ENCODE measurements around the gene KRT1. TPM values are rescaled to one million over a fixed set of nuclear protein-coding genes. Genes with fewer than 3 reads are reported as not detected.
"Not testable (repeated sequence)": the region's sequence is repeated elsewhere in the genome, so short reads cannot be mapped to it uniquely, and the experiment has no call there.

The KRT1 gene
- total RNA-seq, 3 donors from 2014 or later = 0.37 TPM; not detected in 2

DNA sequence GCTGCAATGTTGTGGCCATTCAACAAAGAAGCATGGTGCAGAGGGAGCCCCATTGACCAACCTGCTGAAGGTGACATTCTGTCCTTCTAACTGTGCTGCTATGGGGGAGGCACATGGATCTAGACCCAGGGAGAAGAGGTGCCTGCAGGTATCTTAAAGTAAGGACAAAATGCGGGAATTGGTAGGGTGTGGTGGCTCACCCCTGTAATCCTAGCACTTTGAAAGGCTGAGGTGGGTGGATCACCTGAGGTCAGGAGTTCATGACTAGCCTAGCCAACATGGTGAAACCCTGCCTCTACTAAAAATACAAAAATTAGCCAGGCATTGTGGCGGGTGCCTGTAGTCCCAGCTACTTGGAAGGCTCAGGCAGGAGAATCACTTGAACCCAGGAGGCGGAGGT is 10.3 kb downstream of the KRT1 start:
- ATAC-seq; H3K27me3 Mint-ChIP-seq (ENCODE audit: low read depth); H3K9me3 Mint-ChIP-seq; DNase-seq; H3K36me3 Mint-ChIP-seq (ENCODE audit: insufficient read depth); H3K4me3 Mint-ChIP-seq; H3K4me1 Mint-ChIP-seq (ENCODE audit: low read depth): not testable (repeated sequence)

DNA sequence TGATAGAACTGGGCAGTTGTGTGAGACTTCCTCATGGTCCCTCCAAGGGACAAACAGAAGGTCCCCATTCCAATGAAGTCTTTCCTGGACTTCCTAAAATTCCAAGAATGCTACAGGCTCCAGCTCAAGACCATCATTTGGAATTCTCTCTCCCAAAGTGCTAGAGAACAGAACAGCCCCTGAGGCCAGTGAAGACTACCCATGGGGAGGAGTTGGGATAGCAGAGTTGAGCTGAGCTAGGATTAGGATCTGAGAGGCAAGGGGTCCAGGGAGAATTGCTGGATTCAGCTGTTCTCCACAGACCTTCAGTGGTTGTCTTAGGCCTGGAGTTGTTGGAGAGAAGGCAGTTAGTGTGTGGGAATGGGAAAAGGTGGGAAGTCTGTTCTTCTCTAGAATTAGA is 10.8 kb downstream of the KRT1 start:
- no peaks in the 10 kb centered on the region for H3K36me3 Mint-ChIP-seq (ENCODE audit: insufficient read depth)
- DNase-seq = no peak
- H3K27me3 Mint-ChIP-seq (ENCODE audit: low read depth) = no peaks in the 10 kb centered on the region
- no peak for ATAC-seq
- H3K4me1 Mint-ChIP-seq (ENCODE audit: low read depth) = peaks cover 4% of the 10 kb centered on the region
- no peaks in the 10 kb centered on the region for H3K9me3 Mint-ChIP-seq
- no peak overlapping the region for H3K4me3 Mint-ChIP-seq

DNA sequence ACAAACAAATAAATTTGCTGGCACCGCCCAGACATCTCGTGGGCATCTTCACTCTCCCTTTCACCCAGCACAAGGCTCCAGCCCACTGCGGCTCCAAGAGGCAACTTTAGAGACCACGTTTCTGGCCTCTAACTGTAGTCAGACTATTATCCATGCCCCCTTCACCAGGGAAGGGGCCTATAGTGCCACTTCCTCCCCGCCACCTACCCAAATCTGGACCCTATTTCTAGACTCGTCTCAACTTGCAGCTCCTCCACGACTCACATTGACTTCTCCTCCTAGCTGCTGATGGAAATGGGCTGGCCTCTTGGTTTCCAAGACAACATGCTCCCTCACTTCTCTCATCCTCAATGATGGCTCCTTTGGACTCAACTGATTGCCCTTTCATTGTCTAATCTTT is 12.3 kb downstream of the KRT1 start:
- no peak for DNase-seq
- ATAC-seq = no peak
- H3K4me1 Mint-ChIP-seq (ENCODE audit: low read depth) = no peaks in the 10 kb centered on the region
- H3K4me3 Mint-ChIP-seq = no peak overlapping the region
- no peaks in the 10 kb centered on the region for H3K36me3 Mint-ChIP-seq (ENCODE audit: insufficient read depth)
- H3K9me3 Mint-ChIP-seq = no peaks in the 10 kb centered on the region
- H3K27me3 Mint-ChIP-seq (ENCODE audit: low read depth) = no peaks in the 10 kb centered on the region

DNA sequence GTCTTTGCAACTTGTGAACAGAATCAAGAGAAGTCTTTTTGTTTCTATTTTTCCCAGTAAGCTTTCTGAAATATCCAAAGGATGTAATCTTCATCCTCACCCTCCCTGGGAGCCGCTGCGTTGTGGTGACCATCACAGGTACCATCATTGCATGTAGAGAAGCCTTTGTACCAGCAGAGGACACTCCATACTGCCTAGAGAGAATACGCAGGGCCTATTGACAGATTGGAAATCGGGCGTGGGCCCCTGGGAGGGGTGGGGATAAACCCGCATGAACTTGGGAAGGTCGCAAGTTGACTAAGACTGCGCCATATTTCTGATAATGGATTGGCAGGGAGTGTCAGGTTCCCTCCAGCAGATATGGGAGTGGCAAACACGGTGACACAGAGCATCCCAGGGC is 12.7 kb downstream of the KRT1 start:
- peaks cover 1% of the 10 kb centered on the region for H3K4me1 Mint-ChIP-seq (ENCODE audit: low read depth)
- no peak overlapping the region for H3K4me3 Mint-ChIP-seq
- H3K9me3 Mint-ChIP-seq = no peaks in the 10 kb centered on the region
- no peak for DNase-seq
- H3K36me3 Mint-ChIP-seq (ENCODE audit: insufficient read depth) = no peaks in the 10 kb centered on the region
- H3K27me3 Mint-ChIP-seq (ENCODE audit: low read depth) = no peaks in the 10 kb centered on the region
- ATAC-seq = no peak

DNA sequence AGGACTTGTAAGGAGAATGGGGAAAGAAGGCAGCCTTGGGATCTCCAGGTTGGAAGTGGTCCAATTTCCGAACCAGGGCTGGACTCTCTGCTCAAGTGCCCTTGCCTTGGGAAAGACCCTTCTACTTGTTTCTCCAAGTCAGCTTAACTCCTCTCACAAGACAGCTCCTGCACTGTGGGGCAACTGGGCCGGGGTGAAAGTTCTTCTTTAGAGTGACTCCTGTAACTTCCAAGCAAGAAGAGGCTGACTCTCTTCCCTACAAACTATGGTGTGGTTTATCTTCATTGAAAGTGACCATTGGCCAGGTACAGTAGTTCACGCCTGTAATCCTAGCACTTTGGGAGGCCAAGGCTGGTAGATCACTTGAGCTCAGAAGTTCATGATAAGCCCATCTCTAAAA is 13.7 kb downstream of the KRT1 start:
- Mint-ChIP-seq H3K27me3 (ENCODE audit: low read depth) (no peaks in the 10 kb centered on the region), H3K9me3 (no peaks in the 10 kb centered on the region), H3K4me3 (no peak overlapping the region), H3K4me1 (ENCODE audit: low read depth) (peaks cover 10% of the 10 kb centered on the region), H3K36me3 (ENCODE audit: insufficient read depth) (no peaks in the 10 kb centered on the region)
- DNase-seq (no peak), ATAC-seq (no peak)

DNA sequence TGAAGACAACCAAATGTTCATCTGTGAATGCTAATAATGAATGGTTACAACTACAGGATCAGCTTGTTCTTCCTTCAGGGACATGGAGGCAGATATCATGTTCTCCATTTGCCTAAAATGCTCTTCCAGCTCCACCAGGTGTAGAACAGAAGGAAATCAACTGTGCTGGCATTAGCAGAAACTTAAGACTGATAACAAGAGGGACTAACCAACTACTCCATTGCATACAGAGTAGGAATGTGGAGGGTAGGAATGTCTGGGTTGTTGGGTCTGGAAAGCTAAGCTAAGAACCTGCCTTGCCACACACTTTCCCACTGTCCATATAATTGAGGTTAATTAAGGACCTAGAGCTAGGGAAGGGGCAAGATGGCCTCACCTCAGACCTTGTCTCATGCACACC is 16.8 kb downstream of the KRT1 start:
- Mint-ChIP-seq H3K4me3 (no peak overlapping the region), H3K27me3 (ENCODE audit: low read depth) (no peaks in the 10 kb centered on the region), H3K9me3 (no peaks in the 10 kb centered on the region), H3K36me3 (ENCODE audit: insufficient read depth) (no peaks in the 10 kb centered on the region), H3K4me1 (ENCODE audit: low read depth) (peaks cover 10% of the 10 kb centered on the region)
- ATAC-seq = no peak
- no peak for DNase-seq

DNA sequence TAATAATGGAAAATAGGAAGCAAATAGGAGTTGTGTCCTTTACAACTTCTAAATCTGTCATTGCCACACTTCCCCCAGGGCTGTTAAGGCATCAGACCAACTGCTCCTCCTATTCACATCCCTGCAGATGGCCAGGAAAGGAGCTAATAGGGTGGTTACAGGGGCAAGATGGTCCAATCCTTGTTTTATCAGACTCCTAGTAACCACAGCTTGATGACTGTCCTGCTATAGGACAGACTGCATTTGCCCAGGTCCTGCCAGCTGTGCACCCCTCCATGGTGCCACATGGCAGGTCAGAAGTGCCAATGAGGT is 17.3 kb downstream of the KRT1 start:
- H3K4me1 Mint-ChIP-seq (ENCODE audit: low read depth) = peaks cover 10% of the 10 kb centered on the region
- no peaks in the 10 kb centered on the region for H3K36me3 Mint-ChIP-seq (ENCODE audit: insufficient read depth)
- H3K4me3 Mint-ChIP-seq = no peak overlapping the region
- no peak for DNase-seq
- no peak for ATAC-seq
- no peaks in the 10 kb centered on the region for H3K9me3 Mint-ChIP-seq
- no peaks in the 10 kb centered on the region for H3K27me3 Mint-ChIP-seq (ENCODE audit: low read depth)

DNA sequence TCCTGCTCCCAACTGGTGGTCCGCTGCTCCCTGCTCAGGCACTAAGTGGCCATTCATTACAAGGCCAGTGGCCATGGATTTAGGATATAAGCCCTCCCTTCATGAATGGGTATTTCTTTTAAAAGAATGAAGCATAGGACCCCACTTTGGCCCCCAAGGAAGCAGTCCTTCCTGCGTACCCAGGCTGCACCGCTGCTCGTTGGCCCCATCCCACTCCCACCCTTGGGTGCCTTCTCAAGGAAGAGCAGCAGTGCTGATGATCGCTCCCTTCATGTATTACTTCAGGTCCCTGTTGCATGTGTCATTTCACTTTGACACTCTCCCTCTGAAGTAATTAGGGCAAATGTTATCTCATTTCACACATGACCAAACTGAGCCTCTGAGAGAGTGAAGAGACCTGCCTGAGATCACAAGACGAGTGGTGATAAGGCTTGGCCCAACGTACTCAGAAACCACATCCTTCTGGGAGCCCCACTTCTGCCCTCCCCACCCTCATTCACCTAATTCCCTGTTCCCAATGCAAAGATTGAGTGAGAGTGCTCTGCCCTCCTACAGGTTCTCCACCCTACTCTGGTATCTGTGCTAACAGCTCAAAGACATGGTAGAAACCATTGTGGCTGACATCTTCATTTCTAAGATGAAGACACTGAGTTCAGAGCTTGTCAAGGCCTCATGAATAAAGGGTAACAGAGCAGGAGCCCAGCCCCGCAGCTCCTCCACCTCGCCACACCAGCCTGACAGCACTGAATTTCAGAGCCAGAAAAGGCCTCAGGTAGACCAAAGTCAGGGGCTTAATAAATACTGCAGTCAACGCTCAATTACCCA is 17.9 kb downstream of the KRT1 start:
- ATAC-seq = no peak

DNA sequence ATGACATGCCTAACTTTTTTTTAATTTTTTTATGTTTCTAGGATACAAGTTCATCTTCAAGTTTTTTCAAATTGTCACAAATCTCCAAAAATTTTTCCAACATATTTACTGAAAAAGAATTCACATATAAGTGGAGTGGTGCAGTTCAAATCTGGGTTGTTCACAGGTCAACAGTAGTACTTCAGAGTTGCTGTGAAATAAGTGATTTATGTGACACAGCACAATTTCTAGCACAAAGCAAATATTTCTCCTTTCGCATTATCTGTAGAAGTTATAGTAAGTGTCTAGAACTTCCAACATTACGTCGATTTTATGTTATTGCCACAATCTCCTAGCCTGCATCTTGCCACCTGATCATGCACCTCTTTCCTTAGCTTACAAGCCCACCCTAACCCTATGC is 18.5 kb downstream of the KRT1 start:
- DNase-seq (no peak), ATAC-seq (no peak)
- H3K27me3 Mint-ChIP-seq (ENCODE audit: low read depth) = no peaks in the 10 kb centered on the region
- H3K4me1 Mint-ChIP-seq (ENCODE audit: low read depth) = peaks cover 10% of the 10 kb centered on the region
- no peaks in the 10 kb centered on the region for H3K9me3 Mint-ChIP-seq
- H3K4me3 Mint-ChIP-seq = no peak overlapping the region
- no peaks in the 10 kb centered on the region for H3K36me3 Mint-ChIP-seq (ENCODE audit: insufficient read depth)

More for the DNA sequence above, 17.9 kb downstream of the KRT1 start:
- Mint-ChIP-seq H3K9me3 (no peaks in the 10 kb centered on the region), H3K36me3 (ENCODE audit: insufficient read depth) (no peaks in the 10 kb centered on the region), H3K27me3 (ENCODE audit: low read depth) (no peaks in the 10 kb centered on the region), H3K4me3 (no peak overlapping the region), H3K4me1 (ENCODE audit: low read depth) (peaks cover 10% of the 10 kb centered on the region)
- DNase-seq = no peak

DNA sequence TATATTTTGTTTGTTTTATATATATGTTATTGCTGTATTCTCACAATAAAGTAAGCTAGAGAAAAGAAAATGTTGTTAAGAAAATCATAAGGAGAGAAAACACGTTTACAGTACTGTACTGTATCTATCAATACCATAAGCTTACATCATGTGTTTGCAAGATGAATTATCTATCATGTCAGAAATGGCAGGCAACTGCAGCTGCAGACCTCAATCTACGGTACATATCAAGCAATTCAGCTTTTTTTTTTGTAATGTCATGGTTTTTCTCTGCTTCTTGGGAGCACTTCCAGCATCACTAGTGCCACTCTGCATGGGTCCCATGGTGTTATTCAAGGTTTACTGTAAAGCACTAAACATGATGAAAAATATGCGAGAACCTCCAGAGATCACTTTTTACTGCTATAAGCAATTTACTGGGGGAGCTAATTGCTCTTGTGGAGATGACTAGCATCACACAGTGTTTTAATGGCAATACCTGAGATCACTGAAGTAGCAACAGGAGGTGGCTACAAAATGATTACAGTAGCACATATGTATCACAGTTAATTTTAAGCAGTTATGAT is 19.2 kb downstream of the KRT1 start:
- Mint-ChIP-seq H3K4me3 (no peak overlapping the region), H3K9me3 (no peaks in the 10 kb centered on the region), H3K27me3 (ENCODE audit: low read depth) (no peaks in the 10 kb centered on the region), H3K4me1 (ENCODE audit: low read depth) (peaks cover 10% of the 10 kb centered on the region), H3K36me3 (ENCODE audit: insufficient read depth) (no peaks in the 10 kb centered on the region)
- ATAC-seq = no peak
- DNase-seq = no peak

DNA sequence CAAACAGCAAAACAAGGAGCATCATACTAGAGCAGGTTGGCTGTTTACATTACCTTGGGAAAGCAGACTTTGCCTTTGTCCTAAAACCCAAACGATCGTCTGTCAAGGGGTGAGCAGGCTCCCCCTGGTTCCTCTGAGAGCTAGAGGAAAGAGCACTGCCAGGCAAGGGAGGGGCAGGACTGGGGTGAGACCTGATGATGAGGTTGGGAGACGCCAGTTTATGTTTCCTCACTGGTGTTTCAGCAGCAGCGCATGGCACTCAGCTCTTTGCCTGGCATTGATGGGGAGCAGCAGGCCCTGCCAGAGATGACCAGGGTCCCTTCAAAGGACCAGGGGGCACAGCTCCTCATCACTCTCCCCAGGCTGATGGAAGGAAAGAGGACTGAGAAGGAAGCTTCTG is 20.3 kb downstream of the KRT1 start:
- H3K4me3 Mint-ChIP-seq = no peak overlapping the region
- H3K27me3 Mint-ChIP-seq (ENCODE audit: low read depth) = no peaks in the 10 kb centered on the region
- ATAC-seq (no peak), DNase-seq (no peak)
- H3K4me1 Mint-ChIP-seq (ENCODE audit: low read depth) = peaks cover 10% of the 10 kb centered on the region
- no peaks in the 10 kb centered on the region for H3K36me3 Mint-ChIP-seq (ENCODE audit: insufficient read depth)
- H3K9me3 Mint-ChIP-seq = no peaks in the 10 kb centered on the region

DNA sequence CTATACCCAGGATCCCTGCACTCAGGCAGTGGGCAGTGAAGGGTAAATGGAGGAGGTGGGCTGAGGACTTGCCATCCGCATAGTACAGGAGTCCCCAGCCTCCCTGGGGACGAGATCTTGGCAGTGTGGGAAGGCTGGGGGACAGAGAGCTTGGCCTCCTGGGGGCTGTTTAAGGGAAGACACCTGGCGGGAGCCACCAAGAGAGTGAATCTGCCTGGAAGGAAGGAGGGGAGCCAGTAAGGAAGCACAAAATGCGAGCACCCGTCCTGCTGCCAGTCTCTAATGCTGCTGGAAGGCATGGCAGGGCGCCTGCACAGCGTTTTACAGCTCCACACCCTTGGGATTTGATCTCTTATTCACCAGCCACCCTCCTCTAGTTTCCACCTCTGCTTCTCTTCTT is 20.8 kb downstream of the KRT1 start:
- DNase-seq = no peak
- Mint-ChIP-seq H3K4me1 (ENCODE audit: low read depth) (peaks cover 10% of the 10 kb centered on the region), H3K4me3 (no peak overlapping the region), H3K36me3 (ENCODE audit: insufficient read depth) (no peaks in the 10 kb centered on the region), H3K9me3 (no peaks in the 10 kb centered on the region), H3K27me3 (ENCODE audit: low read depth) (no peaks in the 10 kb centered on the region)
- ATAC-seq = no peak

DNA sequence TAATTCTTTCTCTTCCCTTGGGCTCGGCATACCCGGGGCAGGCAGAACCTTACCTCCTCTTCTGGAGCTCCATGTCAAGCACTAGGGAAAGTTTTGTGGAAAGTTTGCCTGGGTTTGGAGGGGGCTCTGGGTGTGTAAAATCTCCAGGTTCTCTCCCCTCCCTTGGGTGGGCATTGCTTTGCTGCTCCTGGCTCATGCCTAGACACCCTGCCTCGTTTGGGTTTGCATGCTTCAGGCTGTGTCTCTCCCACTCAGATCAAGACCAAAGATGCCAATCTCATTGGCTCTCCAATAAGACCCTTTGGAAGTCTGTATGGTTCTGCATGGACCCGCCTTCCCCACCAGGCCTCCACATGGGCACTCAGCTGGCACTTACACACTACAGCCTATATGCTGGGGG is 22.0 kb downstream of the KRT1 start:
- no peak for ATAC-seq
- Mint-ChIP-seq H3K27me3 (ENCODE audit: low read depth) (no peaks in the 10 kb centered on the region), H3K36me3 (ENCODE audit: insufficient read depth) (no peaks in the 10 kb centered on the region), H3K4me1 (ENCODE audit: low read depth) (peaks cover 10% of the 10 kb centered on the region), H3K9me3 (no peaks in the 10 kb centered on the region), H3K4me3 (no peak overlapping the region)
- no peak for DNase-seq

DNA sequence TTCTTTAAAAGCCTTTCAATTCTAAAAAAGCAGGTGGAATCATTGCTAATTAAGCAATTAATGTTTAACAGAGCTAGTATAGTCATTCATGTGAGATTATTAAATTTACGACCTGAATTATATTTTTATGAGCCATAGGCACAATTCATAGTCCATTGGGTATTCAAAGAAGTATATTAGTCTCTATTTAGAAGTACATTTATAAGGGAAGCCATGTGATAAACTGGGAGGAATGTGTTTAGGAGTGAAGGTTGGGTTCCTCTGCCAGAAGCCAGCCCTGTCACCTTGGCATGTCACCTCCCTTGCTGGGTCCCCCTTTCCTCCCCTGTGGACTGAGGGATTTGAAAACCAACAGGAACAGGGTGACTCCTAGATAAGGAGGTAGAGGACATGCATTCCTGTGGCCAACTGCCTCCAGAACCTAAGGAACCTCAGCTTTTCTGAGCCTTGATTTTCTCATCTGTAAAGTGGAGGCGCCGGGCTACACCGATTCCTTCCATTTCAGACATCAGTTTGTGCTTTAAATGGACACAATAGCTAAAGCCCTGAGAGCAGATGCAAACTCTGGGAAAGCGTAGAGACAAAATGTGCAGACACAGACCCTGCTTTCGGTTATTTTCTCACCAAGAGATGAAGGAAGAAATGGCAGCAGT is 22.8 kb downstream of the KRT1 start:
- Mint-ChIP-seq H3K9me3 (no peaks in the 10 kb centered on the region), H3K36me3 (ENCODE audit: insufficient read depth) (no peaks in the 10 kb centered on the region)

DNA sequence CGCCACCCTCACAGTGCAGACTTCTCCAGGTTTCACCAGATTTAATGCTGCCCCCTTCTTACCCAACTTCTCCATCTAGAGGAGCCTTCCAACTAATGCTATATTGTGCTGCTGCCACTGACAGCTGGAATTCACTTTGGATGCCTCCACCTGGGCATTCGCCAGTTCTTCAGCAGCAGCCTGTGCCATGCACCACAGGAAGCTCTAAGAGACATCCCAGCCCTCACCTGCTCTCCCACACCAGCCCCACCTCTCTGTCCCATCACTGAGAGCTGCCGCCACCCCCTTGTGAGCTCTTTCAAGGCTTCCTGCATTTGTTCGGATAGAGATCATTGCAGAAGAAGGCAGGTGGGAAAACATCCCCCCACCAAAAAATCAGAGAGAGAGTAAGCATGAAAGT is 23.6 kb downstream of the KRT1 start:
- H3K27me3 Mint-ChIP-seq (ENCODE audit: low read depth) = no peaks in the 10 kb centered on the region
- H3K4me3 Mint-ChIP-seq = no peak overlapping the region
- no peaks in the 10 kb centered on the region for H3K4me1 Mint-ChIP-seq (ENCODE audit: low read depth)
- no peaks in the 10 kb centered on the region for H3K36me3 Mint-ChIP-seq (ENCODE audit: insufficient read depth)
- H3K9me3 Mint-ChIP-seq = no peaks in the 10 kb centered on the region
- no peak for DNase-seq
- no peak for ATAC-seq

More for the DNA sequence above, 22.8 kb downstream of the KRT1 start:
- H3K4me3 Mint-ChIP-seq = no peak overlapping the region
- H3K27me3 Mint-ChIP-seq (ENCODE audit: low read depth) = no peaks in the 10 kb centered on the region
- DNase-seq (no peak), ATAC-seq (no peak)
- H3K4me1 Mint-ChIP-seq (ENCODE audit: low read depth) = peaks cover 7% of the 10 kb centered on the region
